C1 segment of cervical spinal cord (tissue), 14 donors: ENCODE data around the gene ODAD2.
"Not testable (repeated sequence)": the region's sequence is repeated elsewhere in the genome, so short reads cannot be mapped to it uniquely, and the experiment has no call there.

Experiments used
- DNase-seq, 14 donors: peaks; one replicate each; lab custom pipeline; 2025; lab: John Stamatoyannopoulos, UW

The ODAD2 gene, protein sequence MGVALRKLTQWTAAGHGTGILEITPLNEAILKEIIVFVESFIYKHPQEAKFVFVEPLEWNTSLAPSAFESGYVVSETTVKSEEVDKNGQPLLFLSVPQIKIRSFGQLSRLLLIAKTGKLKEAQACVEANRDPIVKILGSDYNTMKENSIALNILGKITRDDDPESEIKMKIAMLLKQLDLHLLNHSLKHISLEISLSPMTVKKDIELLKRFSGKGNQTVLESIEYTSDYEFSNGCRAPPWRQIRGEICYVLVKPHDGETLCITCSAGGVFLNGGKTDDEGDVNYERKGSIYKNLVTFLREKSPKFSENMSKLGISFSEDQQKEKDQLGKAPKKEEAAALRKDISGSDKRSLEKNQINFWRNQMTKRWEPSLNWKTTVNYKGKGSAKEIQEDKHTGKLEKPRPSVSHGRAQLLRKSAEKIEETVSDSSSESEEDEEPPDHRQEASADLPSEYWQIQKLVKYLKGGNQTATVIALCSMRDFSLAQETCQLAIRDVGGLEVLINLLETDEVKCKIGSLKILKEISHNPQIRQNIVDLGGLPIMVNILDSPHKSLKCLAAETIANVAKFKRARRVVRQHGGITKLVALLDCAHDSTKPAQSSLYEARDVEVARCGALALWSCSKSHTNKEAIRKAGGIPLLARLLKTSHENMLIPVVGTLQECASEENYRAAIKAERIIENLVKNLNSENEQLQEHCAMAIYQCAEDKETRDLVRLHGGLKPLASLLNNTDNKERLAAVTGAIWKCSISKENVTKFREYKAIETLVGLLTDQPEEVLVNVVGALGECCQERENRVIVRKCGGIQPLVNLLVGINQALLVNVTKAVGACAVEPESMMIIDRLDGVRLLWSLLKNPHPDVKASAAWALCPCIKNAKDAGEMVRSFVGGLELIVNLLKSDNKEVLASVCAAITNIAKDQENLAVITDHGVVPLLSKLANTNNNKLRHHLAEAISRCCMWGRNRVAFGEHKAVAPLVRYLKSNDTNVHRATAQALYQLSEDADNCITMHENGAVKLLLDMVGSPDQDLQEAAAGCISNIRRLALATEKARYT

DNA sequence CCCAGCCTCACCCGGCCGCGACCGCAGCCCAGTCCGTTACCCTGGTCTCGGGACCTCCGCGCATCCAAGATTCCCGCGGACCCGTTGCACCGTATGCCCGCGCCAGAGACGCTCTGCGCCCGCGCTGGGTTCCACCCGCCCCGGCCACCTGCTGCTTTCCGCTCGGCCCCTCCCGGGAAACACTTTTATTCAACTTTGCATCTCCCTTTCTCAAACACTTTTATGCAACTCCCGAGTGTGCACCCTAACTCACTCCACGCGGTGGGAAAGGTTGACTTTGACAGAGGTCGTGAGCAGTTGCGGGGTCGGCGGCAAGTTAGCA lies at the start of gene ODAD2:
Gene ODAD2, minus strand, starts transcription at position 126 of the 322 bp plus-strand sequence. CDS start 3,937 bp downstream, outside the sequence.
- DNase-seq = no peak

GRCh38 chr10:28047061-28047460 lies 48.2 kb upstream of the ODAD2 start:
- no peak for DNase-seq

GRCh38 chr10:28046579-28046978 lies 47.7 kb upstream of the ODAD2 start:
- no peak for DNase-seq

GRCh38 chr10:28043941-28044340 lies 45.1 kb upstream of the ODAD2 start:
- no peak for DNase-seq

DNA sequence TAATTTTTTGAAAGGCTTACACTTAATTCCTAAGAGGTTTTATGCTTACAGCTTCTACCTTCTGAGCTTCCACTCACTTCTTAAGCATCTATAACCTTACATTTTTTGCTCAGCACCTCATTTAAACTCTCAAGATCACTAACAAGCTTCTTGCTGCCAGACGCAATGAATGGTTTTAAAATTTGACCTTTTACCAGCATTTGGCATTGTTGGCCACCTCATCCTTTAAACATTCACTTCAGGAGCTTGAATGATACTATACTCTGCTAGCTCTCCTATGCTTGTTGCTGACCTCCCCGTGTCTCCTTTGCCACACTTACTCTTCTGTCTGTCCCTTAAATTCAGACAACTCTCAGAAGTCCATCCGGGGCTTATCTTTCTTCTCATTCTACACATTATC lies 37.7 kb upstream of the ODAD2 start:
- no peak for DNase-seq

DNA sequence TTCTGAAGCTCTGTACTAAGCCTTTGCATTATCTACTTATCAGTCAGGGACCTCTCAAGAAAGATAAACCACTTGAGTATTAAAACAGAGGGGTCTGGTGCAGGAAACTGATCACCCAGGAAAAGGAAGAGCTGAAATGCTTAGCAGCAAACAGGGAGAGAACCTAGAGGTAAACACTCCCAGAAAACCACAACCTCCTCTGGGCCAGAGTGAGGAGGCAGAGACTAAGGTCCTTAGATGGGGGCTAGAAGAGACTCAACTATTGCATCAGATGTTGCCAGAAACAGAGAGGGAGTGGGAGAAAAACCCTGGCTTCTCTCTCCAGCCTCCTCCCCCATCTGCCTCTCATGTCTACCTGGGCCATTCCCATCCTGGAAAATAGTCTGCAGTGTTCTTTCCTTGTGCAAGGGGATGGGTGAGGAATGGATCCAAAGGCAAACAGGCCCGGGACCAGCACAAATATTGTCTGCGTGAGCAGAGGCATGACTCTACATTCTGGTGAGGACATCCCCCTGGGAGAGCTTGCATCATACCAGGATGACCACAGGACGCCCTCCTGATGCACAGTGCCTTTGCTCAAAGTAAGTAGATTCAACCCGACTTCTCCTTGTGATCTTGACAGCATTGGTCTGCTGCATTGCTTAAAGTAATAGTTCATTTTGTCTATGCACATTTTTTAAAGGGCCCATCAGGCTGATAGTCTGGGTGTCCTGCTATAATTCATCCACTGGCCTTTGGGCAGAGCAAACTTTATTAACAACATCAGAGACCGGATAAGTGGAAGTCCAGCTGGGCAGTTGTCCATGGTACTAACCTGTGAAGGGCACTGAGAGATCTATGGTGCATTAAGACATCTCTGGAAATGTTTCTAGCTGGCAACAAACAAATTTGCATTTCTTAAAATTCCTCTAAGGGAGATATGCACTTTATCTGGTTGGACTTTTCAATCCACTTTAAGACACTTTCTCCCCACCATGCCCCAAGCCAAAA lies 22.4 kb upstream of the ODAD2 start:
- DNase-seq = no peak

DNA sequence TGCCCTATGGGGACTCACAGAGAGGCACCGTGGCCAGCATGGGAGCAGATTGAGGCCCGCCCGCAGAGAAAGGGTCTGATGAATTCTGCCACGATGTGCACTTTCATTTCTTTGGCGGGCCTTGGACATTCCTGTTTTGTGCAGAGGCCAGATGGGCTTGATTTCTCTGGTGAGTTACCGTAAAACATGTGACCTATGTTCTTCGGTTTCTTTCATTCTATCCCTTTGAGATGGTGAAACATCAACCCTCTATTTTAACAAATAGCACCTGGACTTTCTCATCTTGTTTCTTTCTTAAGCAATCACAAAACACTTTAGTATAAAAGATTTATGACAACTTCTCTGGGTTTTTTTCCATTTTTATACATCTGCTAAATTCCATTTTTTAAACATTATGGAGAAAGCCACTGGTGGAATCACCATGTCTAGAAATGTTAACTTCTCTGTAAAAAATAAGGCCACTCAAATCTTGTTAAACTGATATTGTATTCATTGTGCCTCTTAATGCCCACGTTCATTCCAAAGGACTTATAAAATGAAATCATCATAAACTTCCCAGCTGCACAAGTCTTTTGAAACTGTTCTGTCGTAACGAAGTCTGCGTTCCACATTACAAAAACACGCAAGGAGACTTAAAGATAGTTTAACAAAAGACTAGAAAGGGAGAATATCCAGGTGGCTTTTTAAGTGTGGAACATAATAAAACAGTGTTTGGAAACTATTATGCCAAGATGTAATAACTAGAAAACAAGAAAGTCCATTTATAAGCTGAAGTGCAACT lies 21.4 kb upstream of the ODAD2 start:
- DNase-seq = no peak

DNA sequence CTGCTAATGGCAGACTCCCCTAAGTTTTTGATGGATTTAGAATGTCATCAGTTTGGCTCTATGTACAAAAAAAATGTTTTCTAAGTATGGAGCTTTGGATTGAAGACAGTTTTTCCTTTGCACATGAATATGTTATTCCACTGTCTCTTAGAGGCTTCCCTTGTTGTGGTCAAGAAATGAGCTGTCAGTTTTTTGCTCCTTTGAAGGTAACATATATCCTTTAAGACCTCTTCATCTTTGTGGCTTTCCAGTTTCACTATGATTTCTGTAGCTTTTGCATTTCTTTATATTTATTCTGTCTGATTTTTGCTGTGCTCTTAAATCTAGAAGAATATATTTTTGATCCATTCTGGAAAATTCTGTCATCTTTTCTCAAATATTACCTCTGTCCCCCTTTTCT lies 15.8 kb upstream of the ODAD2 start:
- DNase-seq = no peak

DNA sequence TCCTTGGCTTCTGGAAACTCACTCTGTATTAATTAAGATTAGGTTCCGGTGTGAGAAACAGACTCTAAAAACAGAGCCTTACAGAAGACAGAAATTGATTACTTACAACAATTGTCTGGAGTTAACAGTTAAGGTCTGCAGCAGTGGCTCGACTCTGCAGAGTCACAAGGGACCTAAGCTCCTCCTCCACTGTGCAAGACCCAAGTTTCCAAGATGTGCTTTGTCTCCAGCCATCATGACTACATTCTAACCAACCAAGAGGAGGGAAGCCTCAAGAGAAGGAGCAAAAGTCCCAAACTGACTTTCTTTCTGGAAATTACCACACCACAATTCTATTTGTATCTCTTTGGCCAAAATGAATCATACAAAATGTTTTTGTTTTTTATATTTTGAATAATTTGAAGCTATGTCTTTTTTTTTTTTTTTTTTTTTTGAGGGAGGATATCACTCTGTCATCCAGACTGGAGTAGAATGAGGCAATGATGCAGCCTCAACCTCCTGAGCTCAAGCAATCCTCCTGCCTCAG lies 14.2 kb upstream of the ODAD2 start:
- no peak for DNase-seq

- no peak for DNase-seq
Measured at GRCh38 chr10:28010821-28011220, 11.9 kb upstream of the ODAD2 start.

DNA sequence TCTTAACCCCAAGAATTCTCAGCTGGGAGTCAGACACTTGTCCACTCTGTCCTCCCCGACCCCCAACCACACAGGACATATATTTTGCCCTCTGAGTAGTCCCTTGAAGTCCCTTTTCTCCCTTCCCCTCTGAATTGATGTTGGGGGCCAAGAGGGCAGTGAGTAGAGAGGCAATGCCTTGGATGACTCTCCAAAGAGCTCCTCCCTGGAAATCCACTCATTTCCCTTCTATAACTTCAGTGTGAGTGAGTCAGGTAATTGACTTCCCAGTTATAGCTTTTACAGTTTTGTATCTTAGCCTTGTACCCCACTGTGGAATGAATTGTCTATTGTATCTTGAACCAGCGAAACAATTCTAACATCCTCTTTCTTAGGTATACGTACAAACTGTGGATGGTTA lies 9.2 kb upstream of the ODAD2 start:
- no peak for DNase-seq

GRCh38 chr10:28001353-28001752 lies 2.5 kb upstream of the ODAD2 start:
- no peak for DNase-seq

DNA sequence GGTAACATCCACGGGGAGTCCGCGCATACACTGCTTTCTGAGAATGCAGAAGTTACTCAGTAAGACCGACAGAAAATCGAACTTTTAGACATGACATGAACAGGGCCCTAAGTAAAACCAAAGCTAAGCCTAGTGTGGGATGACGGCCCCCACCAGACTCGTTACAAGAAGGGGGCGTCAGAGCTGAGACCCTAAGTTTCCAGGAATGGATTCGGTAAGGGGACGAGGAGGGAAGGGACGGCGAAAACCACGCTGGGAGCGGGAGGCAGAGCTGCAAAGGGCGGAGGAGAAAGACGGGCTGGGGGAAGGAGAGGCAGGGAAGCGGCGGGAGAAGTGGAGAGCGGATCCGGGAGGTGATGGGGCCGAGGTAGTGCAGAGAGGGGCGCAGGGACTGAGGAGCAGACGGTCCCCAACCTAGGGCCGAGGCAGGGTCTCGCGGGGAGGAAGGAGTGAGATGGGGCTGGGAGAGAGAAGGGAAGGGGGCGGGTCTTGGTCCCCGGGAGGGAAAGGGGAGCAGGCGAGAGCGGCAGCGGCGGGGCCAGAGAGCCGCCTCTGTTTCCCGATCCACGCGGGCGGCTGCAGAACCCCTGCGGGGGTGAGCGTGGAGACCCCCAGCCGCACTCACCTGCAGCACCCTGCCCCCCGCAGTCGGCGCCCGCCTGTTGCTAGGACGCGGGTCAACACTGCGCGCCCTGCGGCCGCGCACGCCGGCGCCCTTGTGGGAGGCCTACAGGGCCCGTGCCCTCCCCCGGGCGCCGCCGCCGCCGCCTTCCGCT lies 513 bp downstream of the ODAD2 start:
- DNase-seq = peak in 5 of 14 donors; percentile 8 to 47 (median 23)

DNA sequence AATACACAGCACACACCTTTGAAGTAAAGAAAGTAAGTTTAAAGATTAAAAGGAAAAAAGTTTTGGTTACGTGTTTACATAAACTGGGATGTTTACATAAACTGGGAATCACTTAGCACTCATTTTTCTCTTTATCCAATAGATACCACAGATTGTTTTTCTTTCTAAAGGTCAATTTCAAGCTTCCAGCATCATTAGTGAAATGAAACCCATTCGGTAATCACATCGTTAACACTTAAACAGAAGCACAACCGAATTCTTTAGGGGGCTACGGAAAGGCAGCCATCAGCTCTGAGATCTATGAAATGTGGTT lies 1.1 kb downstream of the ODAD2 start:
- DNase-seq = no peak

DNA sequence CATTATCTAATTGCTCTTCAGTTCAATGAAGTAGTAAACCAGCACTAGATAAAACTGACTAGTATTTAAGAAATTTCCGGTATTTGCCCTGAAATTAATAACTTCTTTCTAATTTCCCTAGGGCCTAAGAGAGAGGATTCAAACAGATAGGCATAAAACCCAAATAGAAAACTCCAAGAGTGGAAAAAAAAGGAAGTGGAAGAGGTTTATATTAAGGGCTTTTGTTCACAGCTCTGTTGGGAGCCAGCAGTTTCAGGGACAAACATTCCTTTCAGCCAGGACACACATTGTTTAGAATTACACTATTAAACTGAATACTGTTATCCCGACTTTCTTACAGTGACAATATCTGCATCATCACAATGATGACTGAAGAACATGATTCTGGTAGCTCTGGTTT lies 3.6 kb downstream of the ODAD2 start:
- no peak for DNase-seq

DNA sequence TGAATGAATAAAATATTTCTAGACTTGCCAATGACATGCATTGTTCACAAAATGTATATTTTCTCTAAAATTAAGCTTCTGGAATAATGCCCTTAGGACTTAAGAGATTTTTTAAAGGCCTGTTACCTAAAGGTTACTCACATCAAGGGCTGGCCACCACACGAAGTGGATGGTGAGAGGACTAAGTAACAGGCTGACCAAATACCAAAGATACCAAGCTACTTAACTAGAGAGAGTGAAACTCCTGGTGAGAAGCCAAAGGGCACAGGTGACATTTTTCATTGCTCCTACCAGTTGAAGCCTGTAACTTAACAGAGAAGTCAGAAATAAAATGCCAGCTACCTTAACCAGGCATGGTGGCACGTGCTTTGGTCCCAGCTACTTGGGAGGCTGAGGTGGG lies 9.5 kb downstream of the ODAD2 start:
- DNase-seq = not testable (repeated sequence)

DNA sequence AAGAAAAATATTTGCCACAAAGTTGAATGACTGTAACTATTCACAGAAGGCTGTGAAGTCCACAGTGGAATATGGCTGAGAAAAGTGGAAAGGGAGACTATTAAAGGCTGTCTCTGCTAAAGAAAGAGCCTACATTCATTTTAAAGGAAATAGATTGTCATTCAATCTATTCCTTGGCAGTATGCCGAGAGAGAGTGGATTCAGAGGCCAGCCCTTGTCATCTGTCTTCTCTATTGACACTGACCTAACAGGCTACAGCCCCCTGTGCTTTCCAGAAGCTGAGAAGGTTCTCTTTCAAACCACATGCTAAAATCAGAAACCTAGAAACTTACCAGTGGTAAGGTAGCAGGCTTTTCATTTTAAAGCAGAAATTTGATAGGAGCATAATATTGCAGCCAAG lies 12.1 kb downstream of the ODAD2 start:
- no peak for DNase-seq

- no peak for DNase-seq
Measured at GRCh38 chr10:27982875-27983543, 15.9 kb downstream of the ODAD2 start.

DNA sequence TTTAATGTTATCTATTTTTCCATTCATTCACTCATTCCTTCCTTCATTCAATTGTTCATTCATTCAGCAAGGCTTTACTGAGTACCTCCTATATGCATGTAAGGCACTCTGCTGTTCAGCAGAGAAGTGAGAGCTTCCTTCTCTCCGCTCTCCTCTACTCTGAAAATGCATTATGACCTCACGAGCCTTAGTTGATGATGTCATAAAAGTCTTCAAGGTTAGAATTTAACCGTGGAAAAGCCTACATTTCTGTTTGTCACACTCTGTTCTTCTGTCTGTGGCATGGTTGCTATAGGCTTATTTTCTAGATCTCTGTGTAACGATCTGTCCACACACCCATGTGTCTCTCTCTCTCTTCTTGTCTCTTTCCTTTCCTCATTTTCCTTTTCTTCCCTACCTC lies 17.1 kb downstream of the ODAD2 start:
- DNase-seq = no peak
